ENCODE measurements around the gene CAAP1. TPM values are rescaled to one million over a fixed set of nuclear protein-coding genes. Genes with fewer than 3 reads are reported as not detected.

The CAAP1 gene
- polyA plus RNA-seq, 3 donors, result 4.0 to 9.1 (median 8.7) TPM

DNA sequence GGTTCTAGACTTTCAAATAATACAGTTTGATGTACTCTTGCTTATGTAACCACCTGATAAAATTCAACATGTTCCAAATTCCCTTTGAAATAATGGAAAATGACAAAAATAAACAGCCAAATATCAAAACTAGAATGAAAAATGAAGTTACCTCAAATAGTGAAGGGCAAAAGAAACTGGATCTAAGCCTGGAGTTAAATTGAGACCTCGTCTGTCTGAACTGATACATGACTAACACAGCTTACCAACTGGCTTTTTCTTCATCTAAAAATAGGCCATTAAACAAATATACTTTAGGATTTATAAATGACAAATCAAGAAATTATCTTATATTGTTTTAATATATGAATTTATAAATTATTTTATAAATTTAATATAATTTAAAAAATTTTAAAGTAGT lies 12.1 kb upstream of the CAAP1 start:
- no CpG with 5 or more reads among the region's 1 CpG for WGBS (ENCODE audit: insufficient coverage)
- no peak for DNase-seq
- H3K4me1 Mint-ChIP-seq, result no peaks in the 10 kb centered on the region
- Histone ChIP-seq H3K9ac (ENCODE audit: insufficient read depth, low read length, poor library complexity, severe bottlenecking) (no peak overlapping the region), H3K79me2 (ENCODE audit: insufficient read depth, low read length) (no peaks in the 10 kb centered on the region), H3K27ac (ENCODE audit: low read depth in 1 of 2, low read length in 2 of 2) (no peak overlapping the region), H2AFZ (ENCODE audit: insufficient read depth, low read depth, low read length, poor library complexity, severe bottlenecking) (no peak overlapping the region), H3K36me3 (replicated peaks in 1 of 2; ENCODE audit: control insufficient read depth in 1 of 2, insufficient read depth in 2 of 2, low read length in 2 of 2) (peaks cover 53 to 80% of the 10 kb centered on the region in 2 donors), H3K4me3 (replicated peaks in 1 of 3; ENCODE audit: low read depth in 2 of 3, low read length in 3 of 3) (no peak overlapping the region), H3K27me3 (ENCODE audit: control insufficient read depth in 2 of 2, insufficient read depth in 2 of 2, low read length in 2 of 2) (no peaks in the 10 kb centered on the region), H4K20me1 (ENCODE audit: insufficient read depth, low read length) (no peaks in the 10 kb centered on the region), H3K9me3 (replicated peaks in 1 of 2; ENCODE audit: control insufficient read depth in 1 of 2, insufficient read depth in 1 of 2, low read length in 2 of 2) (no peaks in the 10 kb centered on the region), H3K4me2 (replicated peaks; ENCODE audit: extremely low read depth, low read length, poor library complexity, severe bottlenecking) (no peak overlapping the region), H3K4me1 (ENCODE audit: control insufficient read depth in 1 of 2, insufficient read depth in 2 of 2, low read length in 2 of 2) (no peaks in the 10 kb centered on the region)
- peaks cover 47 to 63% of the 10 kb centered on the region in 2 donors for H3K36me3 Mint-ChIP-seq
- H3K27ac Mint-ChIP-seq, result no peak overlapping the region
- intact Hi-C loops (cut with micrococcal nuclease), result no loop called here
- TF ChIP-seq, protein P1, sequence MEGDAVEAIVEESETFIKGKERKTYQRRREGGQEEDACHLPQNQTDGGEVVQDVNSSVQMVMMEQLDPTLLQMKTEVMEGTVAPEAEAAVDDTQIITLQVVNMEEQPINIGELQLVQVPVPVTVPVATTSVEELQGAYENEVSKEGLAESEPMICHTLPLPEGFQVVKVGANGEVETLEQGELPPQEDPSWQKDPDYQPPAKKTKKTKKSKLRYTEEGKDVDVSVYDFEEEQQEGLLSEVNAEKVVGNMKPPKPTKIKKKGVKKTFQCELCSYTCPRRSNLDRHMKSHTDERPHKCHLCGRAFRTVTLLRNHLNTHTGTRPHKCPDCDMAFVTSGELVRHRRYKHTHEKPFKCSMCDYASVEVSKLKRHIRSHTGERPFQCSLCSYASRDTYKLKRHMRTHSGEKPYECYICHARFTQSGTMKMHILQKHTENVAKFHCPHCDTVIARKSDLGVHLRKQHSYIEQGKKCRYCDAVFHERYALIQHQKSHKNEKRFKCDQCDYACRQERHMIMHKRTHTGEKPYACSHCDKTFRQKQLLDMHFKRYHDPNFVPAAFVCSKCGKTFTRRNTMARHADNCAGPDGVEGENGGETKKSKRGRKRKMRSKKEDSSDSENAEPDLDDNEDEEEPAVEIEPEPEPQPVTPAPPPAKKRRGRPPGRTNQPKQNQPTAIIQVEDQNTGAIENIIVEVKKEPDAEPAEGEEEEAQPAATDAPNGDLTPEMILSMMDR (IDR thresholded peaks at IDR 0.05), result no peak
- no peaks in the 10 kb centered on the region for H3K27me3 Mint-ChIP-seq (ENCODE audit: low read depth in 3 of 3)
- no peak overlapping the region for H3K4me3 Mint-ChIP-seq
- H3K9me3 Mint-ChIP-seq, result peaks cover 0 to 1% (median 0%) of the 10 kb centered on the region in 7 donors

- no peak overlapping the region for H3K27ac Mint-ChIP-seq
- intact Hi-C loops (cut with micrococcal nuclease), result no loop called here
- H3K9ac ChIP-seq (ENCODE audit: insufficient read depth, low read length, poor library complexity, severe bottlenecking), result no peak overlapping the region
- no peak overlapping the region for H3K4me3 Mint-ChIP-seq
- H3K27ac ChIP-seq (ENCODE audit: low read depth in 1 of 2, low read length in 2 of 2), result no peak overlapping the region
- H4K20me1 ChIP-seq (ENCODE audit: insufficient read depth, low read length), result no peaks in the 10 kb centered on the region
- H3K4me1 ChIP-seq (ENCODE audit: control insufficient read depth in 1 of 2, insufficient read depth in 2 of 2, low read length in 2 of 2), result no peaks in the 10 kb centered on the region
- H3K9me3 ChIP-seq (replicated peaks in 1 of 2; ENCODE audit: control insufficient read depth in 1 of 2, insufficient read depth in 1 of 2, low read length in 2 of 2), result no peaks in the 10 kb centered on the region
- no peak overlapping the region for H3K4me3 ChIP-seq (replicated peaks in 1 of 3; ENCODE audit: low read depth in 2 of 3, low read length in 3 of 3)
- no peak overlapping the region for H2AFZ ChIP-seq (ENCODE audit: insufficient read depth, low read depth, low read length, poor library complexity, severe bottlenecking)
- peaks cover 44 to 57% of the 10 kb centered on the region in 2 donors for H3K36me3 Mint-ChIP-seq
- WGBS (ENCODE audit: insufficient coverage), result no CpG with 5 or more reads among the region's 3 CpGs
- H3K4me1 Mint-ChIP-seq, result no peaks in the 10 kb centered on the region
- peaks cover 0 to 1% (median 0%) of the 10 kb centered on the region in 7 donors for H3K9me3 Mint-ChIP-seq
- H3K27me3 ChIP-seq (ENCODE audit: control insufficient read depth in 2 of 2, insufficient read depth in 2 of 2, low read length in 2 of 2), result no peaks in the 10 kb centered on the region
- peaks cover 0 to 1% (median 0%) of the 10 kb centered on the region in 3 donors for H3K27me3 Mint-ChIP-seq (ENCODE audit: low read depth in 3 of 3)
- no peak for DNase-seq
- no peak overlapping the region for H3K4me2 ChIP-seq (replicated peaks; ENCODE audit: extremely low read depth, low read length, poor library complexity, severe bottlenecking)
- TF ChIP-seq, protein P1 (IDR thresholded peaks at IDR 0.05), result no peak
- no peaks in the 10 kb centered on the region for H3K79me2 ChIP-seq (ENCODE audit: insufficient read depth, low read length)
- H3K36me3 ChIP-seq (replicated peaks in 1 of 2; ENCODE audit: control insufficient read depth in 1 of 2, insufficient read depth in 2 of 2, low read length in 2 of 2), result peaks cover 49 to 74% of the 10 kb centered on the region in 2 donors
Observed at GRCh38 chr9:26904070-26904469, 11.5 kb upstream of the CAAP1 start.
